Right lung (tissue), 10 donors: Measurements from ENCODE around the gene UBA7. TPM values are rescaled to one million over a fixed set of nuclear protein-coding genes. Genes with fewer than 3 reads are reported as not detected.
"Not testable (repeated sequence)": the region's sequence is repeated elsewhere in the genome, so short reads cannot be mapped to it uniquely, and the experiment has no call there.

Source experiments
- DNase-seq, 2 donors: peaks; one replicate each; pipeline ENCODE4 v3.0.0-alpha.2; 2013
- long read RNA-seq, 8 donors: transcript quantifications; one replicate each; lab custom pipeline, GENCODE V29; 2026
- polyA plus RNA-seq, 5 donors: library from polyadenylated mRNA; unstranded; fragments of 120-200 nt; gene quantifications; one replicate each; pipeline versions ENCODE4 v1.2.1 to v1.2.3, GENCODE V29; 2013; ENCODE audit warnings: inconsistent platforms in 1 of 5, low replicate concordance in 1 of 5; ENCODE audit not compliant: insufficient read length in 5 of 5, insufficient read depth in 1 of 5

Gene UBA7, protein sequence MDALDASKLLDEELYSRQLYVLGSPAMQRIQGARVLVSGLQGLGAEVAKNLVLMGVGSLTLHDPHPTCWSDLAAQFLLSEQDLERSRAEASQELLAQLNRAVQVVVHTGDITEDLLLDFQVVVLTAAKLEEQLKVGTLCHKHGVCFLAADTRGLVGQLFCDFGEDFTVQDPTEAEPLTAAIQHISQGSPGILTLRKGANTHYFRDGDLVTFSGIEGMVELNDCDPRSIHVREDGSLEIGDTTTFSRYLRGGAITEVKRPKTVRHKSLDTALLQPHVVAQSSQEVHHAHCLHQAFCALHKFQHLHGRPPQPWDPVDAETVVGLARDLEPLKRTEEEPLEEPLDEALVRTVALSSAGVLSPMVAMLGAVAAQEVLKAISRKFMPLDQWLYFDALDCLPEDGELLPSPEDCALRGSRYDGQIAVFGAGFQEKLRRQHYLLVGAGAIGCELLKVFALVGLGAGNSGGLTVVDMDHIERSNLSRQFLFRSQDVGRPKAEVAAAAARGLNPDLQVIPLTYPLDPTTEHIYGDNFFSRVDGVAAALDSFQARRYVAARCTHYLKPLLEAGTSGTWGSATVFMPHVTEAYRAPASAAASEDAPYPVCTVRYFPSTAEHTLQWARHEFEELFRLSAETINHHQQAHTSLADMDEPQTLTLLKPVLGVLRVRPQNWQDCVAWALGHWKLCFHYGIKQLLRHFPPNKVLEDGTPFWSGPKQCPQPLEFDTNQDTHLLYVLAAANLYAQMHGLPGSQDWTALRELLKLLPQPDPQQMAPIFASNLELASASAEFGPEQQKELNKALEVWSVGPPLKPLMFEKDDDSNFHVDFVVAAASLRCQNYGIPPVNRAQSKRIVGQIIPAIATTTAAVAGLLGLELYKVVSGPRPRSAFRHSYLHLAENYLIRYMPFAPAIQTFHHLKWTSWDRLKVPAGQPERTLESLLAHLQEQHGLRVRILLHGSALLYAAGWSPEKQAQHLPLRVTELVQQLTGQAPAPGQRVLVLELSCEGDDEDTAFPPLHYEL
- 10 to 100 TPM; 62.5 to 90.7 (median 78.2) TPM for polyA plus RNA-seq
- long read RNA-seq, donor 1, partial matches to known transcripts: 40 of 47 reads
- long read RNA-seq, donor 1, other reads (novel, unspliced or antisense): 0 of 47 reads
- long read RNA-seq, donor 2, partial matches to known transcripts: 14 of 17 reads
- long read RNA-seq, donor 2, other reads (novel, unspliced or antisense): 0 of 17 reads
- long read RNA-seq, donor 3, partial matches to known transcripts: 5 of 7 reads
- long read RNA-seq, donor 3, other reads (novel, unspliced or antisense): 0 of 7 reads
- long read RNA-seq, donor 4, partial matches to known transcripts: 23 of 25 reads
- long read RNA-seq, donor 4, other reads (novel, unspliced or antisense): 0 of 25 reads
- long read RNA-seq, donor 5, partial matches to known transcripts: 37 of 43 reads
- long read RNA-seq, donor 5, other reads (novel, unspliced or antisense): 0 of 43 reads
- long read RNA-seq, donor 6, partial matches to known transcripts: 30 of 35 reads
- long read RNA-seq, donor 6, other reads (novel, unspliced or antisense): 0 of 35 reads
- long read RNA-seq, donor 7, partial matches to known transcripts: 37 of 40 reads
- long read RNA-seq, donor 7, other reads (novel, unspliced or antisense): 0 of 40 reads
- long read RNA-seq, donor 8, partial matches to known transcripts: 6 of 8 reads
- long read RNA-seq, donor 8, other reads (novel, unspliced or antisense): 0 of 8 reads

DNA sequence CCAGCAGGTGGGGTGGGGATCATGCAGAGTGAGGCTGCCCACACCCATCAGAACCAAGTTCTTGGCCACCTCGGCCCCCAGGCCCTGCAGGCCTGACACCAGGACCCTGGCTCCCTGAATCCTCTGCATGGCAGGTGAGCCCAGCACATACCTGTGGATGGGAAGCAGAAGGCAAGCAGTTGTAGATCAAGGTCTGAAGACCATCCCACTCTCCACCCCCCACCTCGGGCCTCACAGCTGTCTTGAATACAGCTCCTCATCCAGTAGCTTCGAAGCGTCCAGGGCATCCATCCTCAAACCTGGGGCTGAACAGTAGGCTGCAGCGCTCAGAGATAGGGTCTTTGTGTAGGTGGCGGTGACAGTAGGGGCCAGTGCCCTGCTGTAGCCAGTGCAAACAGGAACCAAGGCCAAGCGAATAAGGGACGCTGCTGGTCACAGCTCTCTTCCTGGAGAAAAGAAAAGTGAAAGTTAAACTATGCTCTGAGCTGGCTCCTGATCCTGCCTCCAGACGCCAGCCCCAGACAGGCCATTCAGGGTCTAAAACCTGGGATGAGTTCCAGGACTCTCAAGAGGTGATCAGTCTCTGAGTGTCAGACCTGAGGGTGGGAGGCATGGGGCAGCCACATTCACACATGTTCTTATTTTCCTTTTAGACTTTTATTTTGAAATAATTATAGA lies at the start of gene UBA7:
UBA7 (minus strand) TSS at position 457 of the 678 bp plus-strand sequence; CDS start at position 291, 166 bp downstream.
- peak; percentile 71 to 73 for DNase-seq

DNA sequence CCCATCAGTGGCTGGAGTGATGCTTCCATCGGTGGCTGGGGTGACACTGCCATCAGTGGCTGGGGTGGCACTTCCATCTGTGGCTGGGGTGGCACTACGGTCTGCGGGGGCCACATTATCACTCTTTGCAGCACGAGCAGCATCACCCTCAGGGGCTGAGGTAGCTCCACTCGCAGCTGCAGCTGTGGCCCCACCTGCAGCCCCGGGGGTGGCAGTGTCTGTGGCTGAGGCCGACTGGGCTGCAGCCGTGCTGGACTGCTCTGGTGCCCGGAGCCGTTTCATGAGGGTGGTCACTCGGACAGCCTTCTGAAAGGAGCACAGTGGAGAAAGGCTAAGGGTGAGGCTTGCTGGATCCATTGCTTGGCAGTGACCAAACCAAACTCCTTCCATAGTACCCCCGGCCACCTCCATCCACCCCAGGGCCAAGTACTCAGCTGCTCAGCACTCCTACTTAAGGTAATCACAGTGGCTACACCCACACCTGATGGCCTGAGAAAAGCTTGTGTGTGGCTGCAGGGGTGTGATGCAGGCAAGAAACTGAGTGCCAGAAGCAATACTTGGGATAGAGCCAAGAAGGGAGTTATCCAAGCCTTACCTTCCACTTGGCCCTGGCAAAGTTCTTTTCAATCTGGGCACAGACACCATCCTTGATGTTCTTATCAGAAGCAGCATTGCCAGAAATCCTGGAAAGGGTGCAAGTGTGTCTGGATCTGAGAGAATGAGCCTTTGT lies 46.0 kb upstream of the UBA7 start:
- no peak for DNase-seq

DNA sequence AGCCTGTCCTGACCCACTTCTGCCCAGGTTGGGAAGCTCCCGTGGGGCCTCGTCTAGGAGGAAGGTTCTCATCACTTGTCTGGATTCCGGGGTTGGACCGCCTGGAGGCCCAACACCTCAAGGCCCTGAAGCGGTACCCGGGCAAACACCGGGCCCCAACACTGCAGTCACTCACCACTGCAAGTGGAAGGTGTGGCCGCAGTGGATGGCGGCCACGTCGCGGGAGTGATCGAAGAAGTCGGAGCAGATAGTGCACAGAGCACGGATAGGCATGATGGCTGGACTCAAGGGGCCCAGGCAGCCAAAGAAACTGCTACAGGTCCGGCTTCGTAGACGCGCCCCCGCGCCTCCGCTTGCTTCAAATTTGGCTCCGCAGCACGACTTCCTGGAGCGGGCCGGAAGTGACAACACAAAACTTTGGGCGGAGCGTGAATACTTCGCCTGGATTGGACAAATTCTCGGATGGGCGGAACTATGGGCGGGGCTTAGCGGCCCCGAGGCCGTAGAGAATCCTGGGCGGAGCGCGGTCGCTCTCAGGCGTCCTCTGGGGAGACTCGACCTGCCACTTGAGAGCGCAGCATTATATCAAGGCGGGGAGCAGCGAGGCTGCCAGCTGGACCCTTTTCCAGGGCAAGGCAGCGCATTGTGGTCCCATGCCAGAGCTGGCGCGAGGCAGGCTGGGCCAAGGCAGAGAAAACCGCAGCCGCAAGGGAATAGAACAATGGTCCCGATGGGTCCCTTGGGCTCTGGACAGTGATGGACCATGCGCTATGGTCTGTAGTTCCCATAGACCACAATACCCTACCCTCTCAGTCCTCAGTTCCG lies 42.6 kb upstream of the UBA7 start, which contains the start of gene TRAIP:
TRAIP (minus strand) TSS at position 384 of the 825 bp plus-strand sequence; CDS start at position 273, 111 bp downstream.
- peak; percentile 95 to 97 for DNase-seq

DNA sequence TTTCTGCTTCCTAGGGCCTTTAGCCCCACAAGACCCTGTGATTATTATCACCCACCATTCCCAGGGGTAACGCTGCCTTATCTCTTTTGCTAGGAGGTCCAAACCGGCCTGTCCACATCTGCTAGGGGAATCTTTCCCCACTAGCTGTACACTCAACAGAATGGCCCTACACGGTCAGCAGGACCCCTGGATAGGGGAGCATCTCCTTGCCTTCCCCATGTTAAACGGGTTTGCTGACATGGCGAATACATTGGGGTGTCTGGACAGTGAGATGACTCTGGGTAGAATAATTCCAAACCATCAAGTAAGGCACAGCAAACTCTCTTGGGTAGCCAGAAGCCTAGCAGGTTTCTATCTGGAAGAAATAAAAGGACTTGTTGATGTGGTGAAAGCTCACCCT lies 41.9 kb upstream of the UBA7 start:
- no peak for DNase-seq

DNA sequence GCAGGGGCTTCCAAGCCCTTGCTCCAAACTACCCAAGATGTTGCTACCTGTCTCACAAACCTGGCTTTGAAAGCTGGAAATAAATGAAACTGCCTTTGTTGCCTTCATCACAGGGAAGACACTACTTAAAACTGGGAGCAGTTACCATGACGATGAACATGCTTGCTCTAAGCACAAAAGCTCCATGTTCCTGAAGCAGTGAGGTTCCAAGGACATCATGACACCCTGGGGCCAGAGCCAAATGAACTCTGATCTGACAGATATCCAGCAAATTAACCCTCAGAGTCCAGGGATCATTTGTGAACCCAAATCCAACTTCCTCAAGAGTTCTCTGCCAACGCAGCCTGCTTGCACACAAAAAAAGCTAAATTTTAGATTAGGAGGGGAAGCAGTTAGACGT lies 31.9 kb upstream of the UBA7 start:
- DNase-seq: no peak

DNA sequence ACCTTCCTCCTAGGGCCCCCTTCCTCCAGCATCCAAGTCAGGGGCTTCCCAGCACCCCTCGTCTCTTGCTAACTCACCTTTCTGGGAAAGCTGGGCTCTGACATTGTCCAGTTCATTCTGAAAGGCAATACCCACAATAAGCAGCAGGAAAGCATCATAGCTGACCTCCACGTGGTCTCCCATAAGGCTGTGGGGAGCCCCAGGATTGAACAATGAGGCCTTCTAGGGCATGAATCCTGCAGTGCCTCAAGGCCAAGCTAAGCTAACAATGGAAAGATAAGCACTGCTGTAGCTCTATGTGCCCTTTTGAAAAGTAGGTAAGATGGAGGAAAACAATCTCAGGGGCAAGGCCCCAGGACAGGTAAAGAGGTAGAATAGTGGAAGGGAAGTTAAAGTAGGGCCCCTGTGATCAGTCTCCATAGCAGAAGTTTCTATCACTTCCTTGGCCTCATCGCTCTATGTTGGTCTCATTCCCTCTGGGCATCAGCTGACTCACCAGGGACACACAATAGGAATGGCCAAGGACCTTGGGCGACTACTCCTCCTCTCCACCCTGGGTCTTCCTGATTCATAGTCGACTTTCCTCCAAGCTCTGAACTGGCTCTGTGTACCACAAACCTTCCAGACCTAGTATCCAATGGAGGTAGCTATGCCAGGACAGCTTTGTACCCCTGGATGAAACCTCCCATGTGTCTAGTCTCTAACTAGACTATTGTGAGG lies 30.9 kb upstream of the UBA7 start:
- DNase-seq: no peak

DNA sequence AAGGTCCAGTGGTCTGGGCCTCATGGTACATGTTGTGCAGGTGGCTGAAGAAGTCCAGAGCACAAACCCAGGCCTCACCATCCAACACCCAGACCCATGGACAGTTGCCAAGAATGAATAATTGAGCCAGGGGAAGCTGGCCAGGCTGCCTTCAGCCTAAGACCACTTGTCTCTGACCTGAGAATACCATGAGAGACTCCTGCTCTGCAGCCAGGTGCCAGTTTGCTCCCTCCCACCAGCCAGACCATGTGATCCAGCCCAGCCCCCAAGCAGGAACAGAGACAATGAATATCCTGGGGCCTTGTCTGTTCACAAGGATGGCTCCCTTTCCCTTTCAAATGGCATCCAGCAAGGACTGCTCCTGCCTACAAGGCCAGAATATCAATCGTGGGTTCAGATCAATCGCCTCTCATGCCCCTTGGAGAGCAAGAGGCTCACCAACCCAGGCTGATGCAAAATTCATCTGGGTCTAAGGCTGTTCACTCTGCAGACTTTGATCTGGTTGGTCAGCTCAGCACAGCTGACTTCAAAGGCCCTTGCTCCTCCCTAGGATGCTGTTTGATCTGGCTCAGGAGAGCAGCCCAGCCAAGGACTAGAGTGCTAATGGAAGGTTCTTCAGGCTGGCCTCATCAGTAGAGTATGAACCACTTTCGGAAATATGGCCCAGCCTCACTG lies 29.2 kb upstream of the UBA7 start:
- DNase-seq: no peak

DNA sequence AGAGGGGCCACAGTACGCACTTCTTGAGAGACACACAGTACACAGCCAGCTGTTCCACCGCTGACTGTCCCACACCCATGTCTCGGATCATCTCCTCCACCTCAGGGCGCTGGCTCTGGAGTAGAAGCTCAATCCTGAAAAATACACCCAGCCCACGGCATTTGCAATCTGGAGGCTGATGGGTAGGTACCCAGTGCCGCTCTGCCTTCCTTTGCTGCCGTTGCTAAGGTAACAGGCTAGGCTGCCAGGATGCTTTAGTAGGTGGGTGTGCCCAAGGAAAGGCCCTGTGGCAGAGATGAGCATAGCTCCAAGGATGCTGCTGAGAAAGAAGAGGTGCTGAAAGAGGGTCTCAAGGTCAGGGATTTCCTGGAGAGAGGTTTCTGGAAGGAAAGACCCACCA lies 28.1 kb upstream of the UBA7 start:
- DNase-seq: no peak

DNA sequence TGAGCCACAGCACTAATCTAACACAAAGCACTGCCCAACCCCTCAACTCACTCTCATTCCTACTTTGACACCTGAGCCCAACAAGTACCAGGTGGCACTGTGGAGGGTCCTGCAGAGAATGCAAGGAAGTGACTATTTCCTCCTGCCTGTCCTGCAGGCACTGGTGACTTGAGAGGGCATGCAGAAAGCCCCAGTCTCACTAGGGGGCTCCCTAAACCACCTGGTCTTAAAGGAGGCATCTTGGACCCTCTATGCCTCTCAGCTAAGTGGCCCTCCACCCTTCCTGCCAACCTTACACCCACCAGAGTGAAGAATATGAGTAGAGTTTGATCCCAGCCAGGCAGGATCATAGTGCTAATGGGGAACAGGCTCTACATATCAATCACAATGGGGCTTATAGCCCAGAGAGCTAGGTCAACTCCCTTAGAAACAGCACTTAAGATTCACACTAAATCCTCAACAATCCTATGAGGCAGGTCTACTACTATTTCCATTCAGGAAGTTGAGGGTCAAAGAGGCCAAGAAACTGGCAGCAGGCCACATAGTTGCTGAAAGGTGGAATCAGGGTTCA lies 27.5 kb upstream of the UBA7 start:
- DNase-seq: no peak

DNA sequence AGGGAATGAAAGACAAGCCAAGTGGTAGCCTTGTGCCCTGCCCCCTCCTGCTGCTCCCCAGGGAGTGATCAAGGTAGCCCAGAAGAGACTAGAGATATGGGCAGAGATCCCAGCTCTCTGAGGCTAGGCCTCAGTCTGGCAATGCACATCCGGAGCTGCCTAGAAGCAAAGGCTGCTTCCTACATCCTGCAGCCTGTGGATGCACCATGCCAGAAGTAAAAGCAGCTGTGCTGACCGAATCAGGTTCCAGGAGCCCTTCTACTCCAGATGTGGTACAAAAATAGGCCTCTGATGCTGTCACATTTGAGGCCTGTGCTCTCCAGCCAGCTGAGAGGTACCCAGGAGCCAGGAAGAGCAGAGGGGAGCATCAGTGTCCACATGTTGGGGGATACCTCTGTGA lies 26.6 kb upstream of the UBA7 start:
- DNase-seq: no peak

DNA sequence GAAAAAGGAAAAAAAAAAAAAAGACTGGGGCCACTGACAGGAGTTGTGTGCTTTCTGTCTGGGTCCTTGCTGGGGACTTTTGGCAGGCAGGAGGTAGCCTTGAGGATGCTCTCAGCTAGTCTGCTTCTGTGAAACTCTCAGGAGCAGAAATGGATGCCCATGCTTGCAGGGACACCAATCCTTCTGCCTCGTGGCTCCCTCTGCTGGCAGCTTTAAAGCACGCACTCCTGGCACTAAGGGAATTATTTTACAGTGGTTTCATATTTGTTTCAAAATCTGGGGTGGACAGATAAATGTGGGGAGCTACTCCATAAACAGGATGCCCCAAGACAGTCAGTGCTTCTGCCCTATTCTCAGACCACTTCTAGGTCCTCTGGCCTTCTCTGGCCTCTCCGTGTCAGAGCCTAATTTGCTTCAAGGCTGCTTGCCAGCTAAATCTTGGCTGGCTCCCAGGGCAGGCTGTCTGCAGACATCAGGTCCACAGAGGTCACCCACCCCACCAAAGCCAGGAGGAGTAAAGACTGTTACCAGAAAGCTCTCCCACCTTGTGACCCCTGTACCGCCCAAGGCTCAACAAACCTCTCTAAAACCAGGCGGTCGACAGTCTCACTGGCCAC lies 25.5 kb upstream of the UBA7 start:
- DNase-seq: peak; percentile 76 to 80

DNA sequence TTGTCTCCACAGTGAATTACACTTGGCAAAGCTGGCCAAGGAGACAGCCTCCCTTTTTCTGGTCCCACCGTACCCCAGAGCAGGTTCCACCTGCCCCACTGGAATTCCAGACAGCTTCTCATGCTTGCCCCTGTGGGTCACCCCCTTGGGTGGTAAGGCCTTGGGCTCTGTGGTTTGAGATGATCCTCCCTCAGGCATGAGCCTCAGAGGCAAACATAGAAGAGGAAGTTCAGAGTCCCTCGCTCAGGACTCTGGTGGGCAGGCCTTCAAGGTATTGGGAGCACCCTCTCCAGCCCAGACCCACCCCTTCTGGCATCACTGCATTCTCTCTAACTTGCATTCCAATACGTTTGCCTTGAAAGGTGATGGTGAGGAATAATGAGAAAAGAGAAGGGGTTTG lies 17.6 kb upstream of the UBA7 start:
- DNase-seq: no peak

DNA sequence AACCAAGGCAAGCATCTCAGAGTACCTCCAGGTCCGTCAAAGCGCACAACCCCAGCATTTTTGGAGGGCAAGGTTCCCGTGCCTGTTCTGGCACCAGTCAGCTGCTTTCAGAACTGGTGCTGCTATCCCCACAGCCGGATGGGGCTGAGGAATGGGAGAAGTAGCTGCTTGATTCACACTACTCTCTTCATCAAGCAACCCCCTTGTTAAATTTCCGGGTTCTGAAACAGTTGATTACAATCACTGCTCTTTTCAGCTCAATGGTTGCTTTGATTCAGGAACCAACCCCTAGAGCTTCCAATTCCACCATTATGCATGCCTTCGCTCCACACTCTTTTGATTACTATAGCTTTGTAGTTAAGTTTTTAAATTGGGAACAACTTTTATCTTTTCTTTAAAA lies 12.3 kb upstream of the UBA7 start:
- no peak for DNase-seq

DNA sequence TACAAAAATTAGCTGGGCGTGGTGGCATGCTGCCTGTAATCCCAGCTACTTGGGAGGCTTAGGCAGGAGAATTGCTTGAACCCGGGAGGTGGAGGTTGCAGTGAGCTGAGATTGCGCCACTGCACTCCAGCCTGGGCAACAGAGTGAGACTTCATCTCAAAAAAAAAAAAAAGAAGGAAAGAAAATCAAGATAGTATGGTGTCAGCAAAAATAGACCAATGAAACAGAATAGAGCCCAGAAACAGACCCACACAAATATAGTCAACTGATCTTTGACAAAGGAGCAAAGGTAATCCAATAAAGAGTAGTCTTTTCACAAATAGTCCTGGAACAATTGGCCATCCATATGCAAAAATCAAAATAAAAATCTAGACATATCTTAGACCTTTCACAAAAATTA lies 9.4 kb upstream of the UBA7 start:
- DNase-seq: not testable (repeated sequence)

DNA sequence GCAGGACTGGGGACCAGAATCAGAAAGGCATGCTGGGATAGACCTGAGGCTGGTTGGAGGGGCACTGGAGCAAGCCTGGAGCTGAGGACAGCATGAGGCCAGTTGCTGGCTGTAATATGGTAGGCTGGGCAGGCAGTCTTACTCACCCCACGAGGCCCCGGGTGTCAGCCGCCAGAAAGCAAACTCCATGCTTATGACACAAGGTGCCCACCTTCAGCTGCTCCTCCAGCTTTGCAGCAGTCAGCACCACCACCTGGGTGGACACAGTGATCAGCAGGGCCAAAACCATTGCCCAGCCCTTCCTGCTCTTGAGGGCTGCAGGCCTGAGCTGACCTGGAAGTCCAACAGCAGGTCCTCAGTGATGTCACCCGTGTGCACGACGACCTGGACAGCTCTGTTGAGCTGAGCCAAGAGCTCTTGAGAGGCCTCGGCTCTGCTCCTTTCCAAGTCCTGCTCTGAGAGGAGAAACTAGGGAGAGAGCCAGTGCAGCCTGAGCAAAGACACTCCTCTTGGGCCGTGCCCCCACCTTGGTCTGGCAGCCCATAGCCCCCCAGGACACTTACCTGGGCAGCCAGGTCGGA lies 747 bp downstream of the UBA7 start:
- DNase-seq: no peak
